ENCODE data around the gene MAD2L2. TPM values are rescaled to one million over a fixed set of nuclear protein-coding genes. Genes with fewer than 3 reads are reported as not detected.

The MAD2L2 gene
- total and polyA plus RNA-seq, 9 of the 15 experiments (the other 6 are each of a cell fraction or from before 2014, with no cell fraction given): 12.4 to 286 (median 143) TPM

DNA sequence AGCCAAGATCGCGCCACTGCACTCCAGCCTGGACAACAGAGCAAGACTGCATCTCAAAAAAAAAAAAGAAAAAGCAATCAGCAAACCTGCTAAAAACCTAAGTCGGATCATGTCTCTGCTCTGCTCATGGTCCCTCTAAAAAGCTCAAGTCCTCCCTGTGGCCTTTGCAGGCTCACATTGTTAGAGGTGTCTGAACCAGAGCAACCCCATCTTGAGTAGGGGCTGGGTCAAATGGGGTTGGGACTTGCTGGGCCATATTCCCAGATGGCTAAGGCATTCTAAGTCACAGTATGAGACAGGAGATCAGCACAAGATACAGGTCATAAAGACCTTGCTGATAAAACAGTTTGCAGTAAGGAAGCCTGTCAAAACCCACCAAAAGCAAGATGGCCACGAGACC, 7.6 kb upstream of the MAD2L2 start (continued):
- no peak for TF ChIP-seq UBTF (IDR thresholded peaks at IDR 0.05; ENCODE audit: borderline replicate concordance in 1 of 2, low read depth in 2 of 2, low read length in 2 of 2)

- Histone ChIP-seq H3K27me3 (ENCODE audit: control insufficient read depth in 2 of 2, insufficient read depth in 2 of 2, low read length in 2 of 2) (no peaks in the 10 kb centered on the region), H3K4me2 (ENCODE audit: insufficient read depth, low read length) (no peak overlapping the region), H3K9me3 (replicated peaks; ENCODE audit: control insufficient read depth, insufficient read depth, low read depth, low read length) (no peaks in the 10 kb centered on the region), H2AFZ (ENCODE audit: low read depth, low read length) (no peak overlapping the region), H3K4me1 (replicated peaks in 1 of 2; ENCODE audit: control insufficient read depth in 2 of 2, insufficient read depth in 2 of 2, low read length in 2 of 2) (peaks cover 18 to 19% of the 10 kb centered on the region in 2 experiments), H3K36me3 (ENCODE audit: control insufficient read depth, insufficient read depth, low read length) (no peaks in the 10 kb centered on the region), H3K9ac (ENCODE audit: insufficient read depth in 1 of 2, low read depth in 2 of 2, low read length in 2 of 2) (no peak overlapping the region), H3K79me2 (ENCODE audit: control insufficient read depth, insufficient read depth, low read length) (peaks cover 6% of the 10 kb centered on the region), H4K20me1 (replicated peaks; ENCODE audit: control insufficient read depth, insufficient read depth, low read length) (no peaks in the 10 kb centered on the region), H3K4me3 (no peak overlapping the region), H3K27ac (ENCODE audit: extremely low read depth, low read depth, low read length) (no peak overlapping the region), H3K9me1 (ENCODE audit: control insufficient read depth, insufficient read depth, low read length) (peaks cover 1% of the 10 kb centered on the region)
- intact Hi-C loops (cut with micrococcal nuclease) (no loop called here), in situ Hi-C loops (cut with MboI) (no loop called here)
- DNase-seq (ENCODE audit: extremely low read depth in 1 of 4, low spot score in 3 of 4) (no peak), ATAC-seq (no peak), FAIRE-seq (no peak)
- WGBS (ENCODE audit: insufficient coverage, low coverage, missing lambda C conversion rate): 42% methylated on average over 7 of the region's 7 CpGs
- ChIA-PET CTCF (ENCODE audit: low intra/inter-chr PET ratio) (no interaction called here), POLR2A (interaction anchor here (0.6 to 2.1 kb wide), 8 partner anchors 9 to 302 kb away, joined by 3 to 13 read pairs (median 4); no protein-coding TSS in a partner anchor)
- no TSS peak for BruUV-seq (replicated peaks)
- no peak for TF ChIP-seq EZH2 (IDR thresholded peaks at IDR 0.05; ENCODE audit: borderline replicate concordance, low read depth, low read length)
- no peak for TF ChIP-seq NELFE (IDR thresholded peaks at IDR 0.05; ENCODE audit: insufficient read depth, insufficient read length)
- no peak for TF ChIP-seq MTF1 (CRISPR knock-in tag; IDR thresholded peaks at IDR 0.05; ENCODE audit: borderline replicate concordance)
- TF ChIP-seq, protein P1, sequence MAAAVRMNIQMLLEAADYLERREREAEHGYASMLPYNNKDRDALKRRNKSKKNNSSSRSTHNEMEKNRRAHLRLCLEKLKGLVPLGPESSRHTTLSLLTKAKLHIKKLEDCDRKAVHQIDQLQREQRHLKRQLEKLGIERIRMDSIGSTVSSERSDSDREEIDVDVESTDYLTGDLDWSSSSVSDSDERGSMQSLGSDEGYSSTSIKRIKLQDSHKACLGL (CRISPR knock-in tag; IDR thresholded peaks at IDR 0.05; ENCODE audit: borderline replicate concordance, poor library complexity, severe bottlenecking): no peak
- TF ChIP-seq KDM1A (IDR thresholded peaks at IDR 0.05): peak; percentile 50 to 64; a peak in 3 of 4 replicates
- TF ChIP-seq SPI1 (IDR thresholded peaks at IDR 0.05; ENCODE audit: borderline replicate concordance, low read depth, low read length): no peak
- no peak for TF ChIP-seq POLR2B (IDR thresholded peaks at IDR 0.05; ENCODE audit: low read depth, partially characterized antibody)
- TF ChIP-seq CTCF (IDR thresholded peaks at IDR 0.05 in 2 of 3, conservative IDR thresholded peaks at IDR 0.05 in 1 of 3; ENCODE audit: insufficient read depth in 2 of 3, low read depth in 1 of 3, low read length in 3 of 3): peak in 2 of 3 experiments; percentile 6 to 36; a peak in 1 of 6 replicates
- no peak for TF ChIP-seq POLR2AphosphoS2 (IDR thresholded peaks at IDR 0.05; ENCODE audit: low read length)
- no peak for TF ChIP-seq E2F3 (CRISPR knock-in tag; IDR thresholded peaks at IDR 0.05)
- TF ChIP-seq THRA (IDR thresholded peaks at IDR 0.05): no peak
- TF ChIP-seq RUNX1 (IDR thresholded peaks at IDR 0.05; ENCODE audit: low read depth): no peak
- no peak for TF ChIP-seq ZNF3 (CRISPR knock-in tag; IDR thresholded peaks at IDR 0.05)
- TF ChIP-seq CBX2 (IDR thresholded peaks at IDR 0.05; ENCODE audit: insufficient read depth, low read length, poor library complexity, severe bottlenecking): no peak
Observed at GRCh38 chr1:11685210-11685752, 4.3 kb upstream of the MAD2L2 start.
